Osteocyte (in vitro differentiated cells): ENCODE data around the gene NACC2. TPM values are rescaled to one million over a fixed set of nuclear protein-coding genes. Genes with fewer than 3 reads are reported as not detected.

Source experiments
- DNase-seq: peaks from one replicate; pipeline ENCODE4 v3.0.0; 2021; ENCODE audit warnings: mixed read lengths; ENCODE audit not compliant: unreplicated experiment; ENCODE audit errors: extremely low spot score
- H3K27ac Mint-ChIP-seq: one replicate; pipeline ENCODE4 v1.8.0; 2021; ENCODE audit warnings: mild to moderate bottlenecking, mixed read lengths; ENCODE audit not compliant: unreplicated experiment
- H3K27me3 Mint-ChIP-seq: one replicate; pipeline ENCODE4 v1.8.0; 2021; ENCODE audit warnings: mixed read lengths; ENCODE audit not compliant: unreplicated experiment
- H3K36me3 Mint-ChIP-seq: one replicate; pipeline ENCODE4 v1.8.0; 2021; ENCODE audit warnings: mixed read lengths; ENCODE audit not compliant: unreplicated experiment
- H3K4me1 Mint-ChIP-seq: one replicate; pipeline ENCODE4 v1.8.0; 2021; ENCODE audit warnings: mixed read lengths; ENCODE audit not compliant: unreplicated experiment
- H3K4me3 Mint-ChIP-seq: one replicate; pipeline ENCODE4 v1.8.0; 2021; ENCODE audit warnings: mild to moderate bottlenecking, moderate library complexity, mixed read lengths; ENCODE audit not compliant: unreplicated experiment
- H3K9me3 Mint-ChIP-seq: one replicate; pipeline ENCODE4 v1.8.0; 2021; ENCODE audit warnings: mixed read lengths; ENCODE audit not compliant: unreplicated experiment
- CTCF ChIP-seq: fragments of 200-600 bp; sonication (generic); IDR thresholded peaks from 2 replicates; pipeline ENCODE4 v1.5.0; 2021; ENCODE audit warnings: antibody characterized with exemption, mild to moderate bottlenecking, moderate library complexity
- total RNA-seq: library from RNA; stranded (reverse); gene quantifications from 2 replicates; pipeline ENCODE4 v1.2.1, GENCODE V29; 2021

Gene NACC2
- total RNA-seq, 1 donor from 2014 or later: 40.1 TPM

GRCh38 chr9:136086951-136087740 lies 7.9 kb downstream of the NACC2 start:
- H3K27ac Mint-ChIP-seq: no peak overlapping the region
- H3K9me3 Mint-ChIP-seq: no peaks in the 10 kb centered on the region
- H3K27me3 Mint-ChIP-seq: no peaks in the 10 kb centered on the region
- no peak for DNase-seq
- no peak for TF ChIP-seq CTCF
- peaks cover 54% of the 10 kb centered on the region for H3K4me1 Mint-ChIP-seq
- H3K4me3 Mint-ChIP-seq: no peak overlapping the region
- peaks cover 4% of the 10 kb centered on the region for H3K36me3 Mint-ChIP-seq

- no peak overlapping the region for H3K4me3 Mint-ChIP-seq
- TF ChIP-seq CTCF: no peak
- peaks cover 48% of the 10 kb centered on the region for H3K4me1 Mint-ChIP-seq
- DNase-seq: no peak
- H3K9me3 Mint-ChIP-seq: no peaks in the 10 kb centered on the region
- H3K36me3 Mint-ChIP-seq: peaks cover 4% of the 10 kb centered on the region
- no peak overlapping the region for H3K27ac Mint-ChIP-seq
- no peaks in the 10 kb centered on the region for H3K27me3 Mint-ChIP-seq
Measured at GRCh38 chr9:136086213-136086881, 8.7 kb downstream of the NACC2 start.

GRCh38 chr9:136085815-136086212 lies 9.3 kb downstream of the NACC2 start:
- Mint-ChIP-seq H3K36me3 (peaks cover 4% of the 10 kb centered on the region), H3K9me3 (no peaks in the 10 kb centered on the region), H3K4me1 (peaks cover 44% of the 10 kb centered on the region), H3K27ac (no peak overlapping the region), H3K4me3 (no peak overlapping the region), H3K27me3 (no peaks in the 10 kb centered on the region)
- no peak for DNase-seq
- no peak for TF ChIP-seq CTCF

- H3K4me3 Mint-ChIP-seq: no peak overlapping the region
- DNase-seq: no peak
- H3K36me3 Mint-ChIP-seq: peaks cover 4% of the 10 kb centered on the region
- peaks cover 41% of the 10 kb centered on the region for H3K4me1 Mint-ChIP-seq
- H3K9me3 Mint-ChIP-seq: no peaks in the 10 kb centered on the region
- no peak for TF ChIP-seq CTCF
- H3K27me3 Mint-ChIP-seq: no peaks in the 10 kb centered on the region
- H3K27ac Mint-ChIP-seq: peak overlapping the region; percentile 56
Measured at GRCh38 chr9:136084063-136084944, 10.8 kb downstream of the NACC2 start.
